HG03565 (cell line): Measurements from ENCODE around the gene B3GNT2.
"Not testable (repeated sequence)": the region's sequence is repeated elsewhere in the genome, so short reads cannot be mapped to it uniquely, and the experiment has no call there.

ENCODE experiments used
- ATAC-seq: cut with Tn5 transposase; IDR thresholded peaks from one replicate; pipeline ENCODE4 v1.9.1; 2021; ENCODE audit warnings: mild to moderate bottlenecking, moderate library complexity; ENCODE audit not compliant: unreplicated experiment

B3GNT2 gene

GRCh38 chr2:62231541-62231940 lies 35.6 kb downstream of the B3GNT2 start:
- ATAC-seq, result no peak

GRCh38 chr2:62234755-62235655 lies 39.1 kb downstream of the B3GNT2 start:
- no peak for ATAC-seq

- no peak for ATAC-seq
These were observed 40.6 kb downstream of the B3GNT2 start for GRCh38 chr2:62236499-62236898.

- no peak for ATAC-seq
These were observed 42.3 kb downstream of the B3GNT2 start for GRCh38 chr2:62238236-62238635.

GRCh38 chr2:62240546-62240945 lies 44.6 kb downstream of the B3GNT2 start:
- no peak for ATAC-seq

GRCh38 chr2:62243983-62244382 lies 48.1 kb downstream of the B3GNT2 start:
- no peak for ATAC-seq

GRCh38 chr2:62248226-62248625 lies 52.3 kb downstream of the B3GNT2 start:
- ATAC-seq, result no peak

- no peak for ATAC-seq
These were observed 54.3 kb downstream of the B3GNT2 start for GRCh38 chr2:62250239-62250638.

- no peak for ATAC-seq
These were observed 58.7 kb downstream of the B3GNT2 start for GRCh38 chr2:62254424-62255266.

GRCh38 chr2:62257466-62257865 lies 61.6 kb downstream of the B3GNT2 start:
- ATAC-seq, result no peak

- no peak for ATAC-seq
These were observed 67.3 kb downstream of the B3GNT2 start for GRCh38 chr2:62263076-62263715.

- no peak for ATAC-seq
These were observed 68.3 kb downstream of the B3GNT2 start for GRCh38 chr2:62264186-62264585.

GRCh38 chr2:62265106-62265505 lies 69.2 kb downstream of the B3GNT2 start:
- no peak for ATAC-seq

- no peak for ATAC-seq
These were observed 70.6 kb downstream of the B3GNT2 start for GRCh38 chr2:62266433-62267038.

GRCh38 chr2:62267696-62268095 lies 71.8 kb downstream of the B3GNT2 start:
- ATAC-seq, result no peak

GRCh38 chr2:62268681-62269188 lies 72.8 kb downstream of the B3GNT2 start:
- ATAC-seq, result not testable (repeated sequence)

- ATAC-seq, result no peak
These were observed 74.8 kb downstream of the B3GNT2 start for GRCh38 chr2:62270728-62271127.
